Measurements from ENCODE around the gene MCHR1. TPM values are rescaled to one million over a fixed set of nuclear protein-coding genes. Genes with fewer than 3 reads are reported as not detected.

Gene MCHR1
- total RNA-seq, 1 donor from 2014 or later = not detected

Other genes starting within 250 kb of the MCHR1 start
- gene MRTFA, start 42.8 kb upstream of the MCHR1 start, total RNA-seq = 59.0 and 71.9 TPM in 2 replicates
- gene SLC25A17, start 139.9 kb downstream of the MCHR1 start, total RNA-seq = 15.8 and 17.1 TPM in 2 replicates
- 289 and 309 TPM in 2 replicates for gene ST13, start 177.2 kb downstream of the MCHR1 start, total RNA-seq
- gene XPNPEP3, start 177.7 kb downstream of the MCHR1 start, total RNA-seq = 20.9 and 22.5 TPM in 2 replicates
- not detected in 2 replicates for gene DNAJB7, start 182.6 kb downstream of the MCHR1 start, total RNA-seq

Measured in osteocyte (in vitro differentiated cells).